CD14-positive monocyte (primary cell): Measurements from ENCODE around the gene P2RX5. TPM values are rescaled to one million over a fixed set of nuclear protein-coding genes. Genes with fewer than 3 reads are reported as not detected.

Source experiments
- DNase-seq, 3 donors: peaks; one replicate each; pipeline ENCODE4 v3.0.0-alpha.2; 2011 to 2022
- H2AFZ ChIP-seq: 2 replicates; pipeline ENCODE4 v1.6.0; 2012; ENCODE audit warnings: mild to moderate bottlenecking, low read depth, low read length, inconsistent platforms; ENCODE audit not compliant: insufficient read depth, poor library complexity, severe bottlenecking
- H3K27ac ChIP-seq, 2 donors: 1 replicate in 1 of 2; 2 replicates in 1 of 2; pipeline ENCODE4 v1.5.1; 2012 to 2013; ENCODE audit warnings: low read length in 2 of 2, control low read depth in 1 of 2, inconsistent platforms in 1 of 2, low read depth in 1 of 2, mild to moderate bottlenecking in 1 of 2
- H3K27me3 ChIP-seq, 2 donors: one replicate each; pipeline versions ENCODE4 v1.6.0 to v1.6.1; 2011 to 2013; ENCODE audit warnings: low read length in 2 of 2; ENCODE audit not compliant: control insufficient read depth in 2 of 2, insufficient read depth in 2 of 2
- H3K36me3 ChIP-seq, 2 donors: replicated peaks in 1 of 2; 1 replicate in 1 of 2; 2 replicates in 1 of 2; pipeline versions ENCODE4 v1.5.1 to v1.6.1; 2012 to 2013; ENCODE audit warnings: low read length in 2 of 2, control low read depth in 1 of 2, inconsistent platforms in 1 of 2, mild to moderate bottlenecking in 1 of 2; ENCODE audit not compliant: insufficient read depth in 2 of 2, control insufficient read depth in 1 of 2
- H3K4me1 ChIP-seq, 2 donors: 1 replicate in 1 of 2; 2 replicates in 1 of 2; pipeline versions ENCODE4 v1.5.1 to v1.6.1; 2012 to 2013; ENCODE audit warnings: low read length in 2 of 2, control low read depth in 1 of 2, inconsistent platforms in 1 of 2, mild to moderate bottlenecking in 1 of 2, moderate library complexity in 1 of 2; ENCODE audit not compliant: insufficient read depth in 2 of 2, control insufficient read depth in 1 of 2
- H3K4me2 ChIP-seq: replicated peaks from 2 replicates; pipeline ENCODE3; 2012; ENCODE audit warnings: low read length, moderate library complexity, mild to moderate bottlenecking; ENCODE audit not compliant: poor library complexity, severe bottlenecking; ENCODE audit errors: extremely low read depth
- H3K4me3 ChIP-seq, 3 experiments: fragments of 200-600 bp in 1 of 3; sonication (generic) in 1 of 3; replicated peaks in 1 of 3; 1 replicate in 2 of 3; 2 replicates in 1 of 3; pipeline ENCODE4 v1.5.1; 2011 to 2013; ENCODE audit warnings: low read length in 3 of 3, mild to moderate bottlenecking in 3 of 3, control low read depth in 2 of 3, low read depth in 2 of 3, inconsistent platforms in 1 of 3, moderate library complexity in 1 of 3
- H3K79me2 ChIP-seq: 2 replicates; pipeline ENCODE4 v1.6.0; 2012; ENCODE audit warnings: mild to moderate bottlenecking, control low read depth, inconsistent platforms, low read length, moderate library complexity; ENCODE audit not compliant: insufficient read depth
- H3K9ac ChIP-seq: 2 replicates; pipeline ENCODE4 v1.6.0; 2017; ENCODE audit warnings: low read length, mild to moderate bottlenecking; ENCODE audit not compliant: insufficient read depth, poor library complexity, severe bottlenecking
- H3K9me3 ChIP-seq, 2 donors: replicated peaks in 1 of 2; 1 replicate in 1 of 2; 2 replicates in 1 of 2; pipeline versions ENCODE4 v1.5.1 to v1.6.1; 2012 to 2013; ENCODE audit warnings: low read length in 2 of 2, control low read depth in 1 of 2; ENCODE audit not compliant: control insufficient read depth in 1 of 2, insufficient read depth in 1 of 2
- H4K20me1 ChIP-seq: 2 replicates; pipeline ENCODE4 v1.6.0; 2012; ENCODE audit warnings: mild to moderate bottlenecking, low read length, control low read depth, moderate library complexity; ENCODE audit not compliant: insufficient read depth
- H3K27ac Mint-ChIP-seq, 7 donors: one replicate each; pipeline ENCODE4 v1.8.0; 2020; ENCODE audit warnings: mild to moderate bottlenecking in 7 of 7, mixed read lengths in 7 of 7, moderate library complexity in 6 of 7, inconsistent platforms in 2 of 7
- H3K27me3 Mint-ChIP-seq, 3 donors: one replicate each; pipeline ENCODE4 v1.8.0; 2021 to 2022; ENCODE audit warnings: low read depth in 3 of 3, mild to moderate bottlenecking in 3 of 3, mixed read lengths in 3 of 3, moderate library complexity in 3 of 3, inconsistent platforms in 1 of 3
- H3K36me3 Mint-ChIP-seq, 2 donors: one replicate each; pipeline ENCODE4 v1.8.0; 2020; ENCODE audit warnings: mixed read lengths in 2 of 2, inconsistent platforms in 1 of 2, mild to moderate bottlenecking in 1 of 2
- H3K4me1 Mint-ChIP-seq: one replicate; pipeline ENCODE4 v1.8.0; 2020; ENCODE audit warnings: mild to moderate bottlenecking, mixed read lengths
- H3K4me3 Mint-ChIP-seq, 2 donors: one replicate each; pipeline ENCODE4 v1.8.0; 2020; ENCODE audit warnings: mild to moderate bottlenecking in 2 of 2, mixed read lengths in 2 of 2, moderate library complexity in 1 of 2
- H3K9me3 Mint-ChIP-seq, 7 donors: one replicate each; pipeline ENCODE4 v1.8.0; 2020 to 2022; ENCODE audit warnings: mixed read lengths in 7 of 7, mild to moderate bottlenecking in 6 of 7, moderate library complexity in 6 of 7, inconsistent platforms in 2 of 7
- CTCF ChIP-seq: fragments of 200-600 bp; IDR thresholded peaks from one replicate; pipeline ENCODE4 v1.8.0; 2022; ENCODE audit warnings: antibody characterized with exemption, mild to moderate bottlenecking
- WGBS: methylation state at CpG from one replicate; pipeline ENCODE4 v1.1.5; 2013; ENCODE audit warnings: missing lambda C conversion rate; ENCODE audit not compliant: insufficient coverage; 5-methylcytosine and 5-hydroxymethylcytosine counted together
- intact Hi-C, 2 donors: fragments of 100-400 bp; cut with micrococcal nuclease; formaldehyde crosslinking; loops; one replicate each; pipeline versions ENCODE4 v1.15.0 to v1.15.1; 2023
- polyA plus RNA-seq, 3 donors: library from polyadenylated mRNA; depleted of rRNA in 1 of 3; unstranded in 2 of 3; stranded (reverse) in 1 of 3; fragments of 300-500 nt in 2 of 3; fragments of >200 nt in 1 of 3; fragmentation: Illumina TruSeq in 2 of 3; gene quantifications; 1 replicate in 2 of 3; 2 replicates in 1 of 3; pipeline ENCODE4 v1.2.3, GENCODE V29; 2012 to 2021

The P2RX5 gene
- polyA plus RNA-seq, 3 donors, result 0.64 to 8.8 (median 3.4) TPM

- no peaks in the 10 kb centered on the region for H3K27me3 Mint-ChIP-seq
- no peak overlapping the region for H3K4me2 ChIP-seq
- peaks cover 3% of the 10 kb centered on the region for H3K4me1 Mint-ChIP-seq
- TF ChIP-seq CTCF, result no peak
- intact Hi-C loops, result no loop called here
- no peaks in the 10 kb centered on the region for H3K79me2 ChIP-seq
- H3K36me3 Mint-ChIP-seq, result peaks cover 53 to 80% of the 10 kb centered on the region in 2 donors
- no peaks in the 10 kb centered on the region for H3K4me1 ChIP-seq
- H3K27ac ChIP-seq, result no peak overlapping the region
- H2AFZ ChIP-seq, result no peak overlapping the region
- H3K4me3 ChIP-seq, result no peak overlapping the region
- H3K27ac Mint-ChIP-seq, result peak overlapping the region in 1 of 7 donors; percentile 22
- H3K9me3 ChIP-seq, result no peaks in the 10 kb centered on the region
- no peak overlapping the region for H3K4me3 Mint-ChIP-seq
- DNase-seq, result no peak
- no peaks in the 10 kb centered on the region for H3K27me3 ChIP-seq
- H3K9me3 Mint-ChIP-seq, result peaks cover 0 to 2% (median 0%) of the 10 kb centered on the region in 7 donors
- no peaks in the 10 kb centered on the region for H4K20me1 ChIP-seq
- peaks cover 43 to 64% of the 10 kb centered on the region in 2 donors for H3K36me3 ChIP-seq
- H3K9ac ChIP-seq, result no peak overlapping the region
- WGBS, result 94% methylated on average over 4 of the region's 16 CpGs
These were observed 68.9 kb downstream of the P2RX5 start for GRCh38 chr17:3626831-3627768.

Other genes with a start within 250 kb of the P2RX5 start
- under 1 TPM in 1 of 3 donors, not detected in 2; 0.13 TPM for gene SPATA22, start 224.3 kb downstream of the P2RX5 start, polyA plus RNA-seq
- not detected for gene ASPA, start 220.2 kb downstream of the P2RX5 start, polyA plus RNA-seq
- under 1 TPM in 1 of 3 donors, not detected in 2; 0.01 TPM for gene TRPV3, start 138.3 kb downstream of the P2RX5 start, polyA plus RNA-seq
- 1 to 10 TPM in 1 of 3 donors, not detected in 2; 3.6 TPM for gene TRPV1, start 86.7 kb downstream of the P2RX5 start, polyA plus RNA-seq
- 1 to 10 TPM; 4.3 to 4.6 (median 4.6) TPM for gene SHPK, start 59.9 kb downstream of the P2RX5 start, polyA plus RNA-seq
- gene CTNS, start 59.4 kb downstream of the P2RX5 start, polyA plus RNA-seq, result 10 to 100 TPM; 11.6 to 11.8 (median 11.7) TPM
- gene TAX1BP3, start 27.6 kb downstream of the P2RX5 start, polyA plus RNA-seq, result 10 to 100 TPM; 29.6 to 71.8 (median 70.9) TPM
- gene EMC6, start 27.3 kb downstream of the P2RX5 start, polyA plus RNA-seq, result 100 to 1,000 TPM in 2 of 3 donors, 10 to 100 TPM in 1; 24.4 to 118 (median 105) TPM
- under 1 TPM in 1 of 3 donors, not detected in 2; 0.05 TPM for gene HASPIN, start 27.7 kb upstream of the P2RX5 start, polyA plus RNA-seq
- 100 to 1,000 TPM in 1 of 3 donors, 10 to 100 TPM in 2; 66.6 to 102 (median 78.8) TPM for gene ITGAE, start 105.0 kb upstream of the P2RX5 start, polyA plus RNA-seq
- gene NCBP3, start 150.1 kb upstream of the P2RX5 start, polyA plus RNA-seq, result 10 to 100 TPM in 1 of 3 donors, 1 to 10 TPM in 2; 4.9 to 19.0 (median 8.5) TPM
- 10 to 100 TPM in 1 of 3 donors, 1 to 10 TPM in 1, under 1 TPM in 1; 0.74 to 24.1 (median 1.5) TPM for gene CAMKK1, start 196.9 kb upstream of the P2RX5 start, polyA plus RNA-seq
- 100 to 1,000 TPM in 1 of 3 donors, 10 to 100 TPM in 2; 22.9 to 117 (median 33.8) TPM for gene P2RX1, start 220.3 kb upstream of the P2RX5 start, polyA plus RNA-seq